SU-DHL-6 (cell line): ENCODE results near the gene PIGK.

Source experiments
- H2AFZ ChIP-seq: fragments of 200-600 bp; sonication (generic); 2 replicates; pipeline ENCODE4 v1.6.1; 2014; ENCODE audit warnings: low read depth, mild to moderate bottlenecking, moderate library complexity, mixed read lengths, antibody characterized with exemption, low read length; ENCODE audit not compliant: severe bottlenecking
- H3F3A ChIP-seq: fragments of 200-600 bp; shearing (Covaris generic); 2 replicates; pipeline ENCODE4 v1.6.0; 2016; ENCODE audit warnings: antibody characterized with exemption, mild to moderate bottlenecking; ENCODE audit not compliant: insufficient read depth
- H3K27ac ChIP-seq: fragments of 200-600 bp; sonication (generic); 2 replicates; pipeline ENCODE4 v1.5.1; 2016; ENCODE audit warnings: low read depth, mild to moderate bottlenecking, low read length, moderate library complexity, mixed read lengths
- H3K27me3 ChIP-seq: fragments of 200-600 bp; sonication (generic), shearing (Covaris generic); 2 replicates; pipeline ENCODE4 v1.6.0; 2014; ENCODE audit warnings: mild to moderate bottlenecking, low read length
- H3K36me3 ChIP-seq: fragments of 200-600 bp; sonication (generic); 2 replicates; pipeline ENCODE4 v1.6.1; 2014; ENCODE audit warnings: mild to moderate bottlenecking, low read length, mixed read lengths
- H3K4me2 ChIP-seq: fragments of 300-600, 200-600 bp; shearing (Covaris generic), sonication (generic); 2 replicates; pipeline ENCODE4 v1.6.0; 2014; ENCODE audit warnings: low read length, low read depth, mild to moderate bottlenecking; ENCODE audit not compliant: poor library complexity, severe bottlenecking
- H3K4me3 ChIP-seq: fragments of 200-600 bp; sonication (generic); 2 replicates; pipeline ENCODE4 v1.5.1; 2014; ENCODE audit warnings: antibody characterized with exemption, low read length, mild to moderate bottlenecking, mixed read lengths; ENCODE audit not compliant: insufficient read depth, poor library complexity, severe bottlenecking
- H3K79me2 ChIP-seq: fragments of 200-600 bp; sonication (generic); 2 replicates; pipeline ENCODE4 v1.6.1; 2014; ENCODE audit warnings: mild to moderate bottlenecking, low read length, moderate library complexity; ENCODE audit not compliant: insufficient read depth
- H3K9ac ChIP-seq: fragments of 200-600 bp; sonication (generic); 2 replicates; pipeline ENCODE4 v1.7.0; 2014; ENCODE audit warnings: mild to moderate bottlenecking, low read length
- H3K9me2 ChIP-seq: fragments of 200-600 bp; sonication (generic); replicated peaks from 2 replicates; pipeline ENCODE4 v1.6.1; 2014; ENCODE audit warnings: low read length; ENCODE audit not compliant: insufficient read depth
- H3K9me3 ChIP-seq: fragments of 200-600 bp; sonication (generic); 2 replicates; pipeline ENCODE4 v1.6.1; 2014; ENCODE audit warnings: low read length, mixed read lengths; ENCODE audit not compliant: insufficient read depth
- H4K20me1 ChIP-seq: fragments of 200-600 bp; sonication (generic); 2 replicates; pipeline ENCODE4 v1.6.1; 2014; ENCODE audit warnings: low read depth, mild to moderate bottlenecking, antibody characterized with exemption, low read length, moderate library complexity, mixed read lengths
- CTCF ChIP-seq: fragments of 200-600 bp; sonication (generic); IDR thresholded peaks from one replicate; pipeline ENCODE4 v1.5.1; 2017; ENCODE audit warnings: antibody characterized with exemption, mild to moderate bottlenecking, low read length, moderate library complexity; ENCODE audit not compliant: insufficient read depth, poor library complexity, severe bottlenecking
- EZH2phosphoT487 ChIP-seq: fragments of 200-600 bp; sonication (generic), shearing (Covaris generic); conservative IDR thresholded peaks from 2 replicates; pipeline ENCODE4 v1.6.1; 2018; ENCODE audit warnings: mild to moderate bottlenecking, antibody characterized with exemption, low read length, moderate library complexity, mixed read lengths

The PIGK gene

GRCh38 chr1:77085109-77085508 lies 134.1 kb downstream of the PIGK start:
- no peak for TF ChIP-seq EZH2phosphoT487
- no peak for TF ChIP-seq CTCF
- no peaks in the 10 kb centered on the region for H4K20me1 ChIP-seq
- no peak overlapping the region for H3K9ac ChIP-seq
- no peaks in the 10 kb centered on the region for H3K27me3 ChIP-seq
- no peaks in the 10 kb centered on the region for H3K9me3 ChIP-seq
- no peaks in the 10 kb centered on the region for H3F3A ChIP-seq
- no peak overlapping the region for H3K4me3 ChIP-seq
- H3K36me3 ChIP-seq: no peaks in the 10 kb centered on the region
- H3K4me2 ChIP-seq: no peak overlapping the region
- no peaks in the 10 kb centered on the region for H3K9me2 ChIP-seq
- H3K79me2 ChIP-seq: no peaks in the 10 kb centered on the region
- H3K27ac ChIP-seq: no peak overlapping the region
- H2AFZ ChIP-seq: no peak overlapping the region

- no peak for TF ChIP-seq CTCF
- no peak for TF ChIP-seq EZH2phosphoT487
- no peak overlapping the region for H3K27ac ChIP-seq
- no peak overlapping the region for H3K4me2 ChIP-seq
- H3K9me2 ChIP-seq: no peaks in the 10 kb centered on the region
- no peaks in the 10 kb centered on the region for H3K36me3 ChIP-seq
- H3K9ac ChIP-seq: no peak overlapping the region
- H2AFZ ChIP-seq: no peak overlapping the region
- H3F3A ChIP-seq: no peaks in the 10 kb centered on the region
- H3K27me3 ChIP-seq: no peaks in the 10 kb centered on the region
- no peaks in the 10 kb centered on the region for H3K9me3 ChIP-seq
- H3K4me3 ChIP-seq: no peak overlapping the region
- H3K79me2 ChIP-seq: no peaks in the 10 kb centered on the region
- H4K20me1 ChIP-seq: no peaks in the 10 kb centered on the region
Measured at GRCh38 chr1:77084457-77084856, 134.8 kb downstream of the PIGK start.

GRCh38 chr1:77081834-77082233 lies 137.4 kb downstream of the PIGK start:
- H3K36me3 ChIP-seq: no peaks in the 10 kb centered on the region
- no peak overlapping the region for H2AFZ ChIP-seq
- no peaks in the 10 kb centered on the region for H3K9me2 ChIP-seq
- H3F3A ChIP-seq: no peaks in the 10 kb centered on the region
- no peaks in the 10 kb centered on the region for H4K20me1 ChIP-seq
- H3K79me2 ChIP-seq: no peaks in the 10 kb centered on the region
- H3K4me2 ChIP-seq: no peak overlapping the region
- TF ChIP-seq CTCF (no peak), EZH2phosphoT487 (no peak)
- H3K9me3 ChIP-seq: no peaks in the 10 kb centered on the region
- H3K27me3 ChIP-seq: no peaks in the 10 kb centered on the region
- no peak overlapping the region for H3K4me3 ChIP-seq
- H3K9ac ChIP-seq: no peak overlapping the region
- no peak overlapping the region for H3K27ac ChIP-seq

GRCh38 chr1:77076759-77077158 lies 142.5 kb downstream of the PIGK start:
- Histone ChIP-seq H3K4me2 (no peak overlapping the region), H3F3A (no peaks in the 10 kb centered on the region), H2AFZ (no peak overlapping the region), H3K4me3 (no peak overlapping the region), H3K9ac (no peak overlapping the region), H3K9me2 (no peaks in the 10 kb centered on the region), H3K9me3 (no peaks in the 10 kb centered on the region), H4K20me1 (no peaks in the 10 kb centered on the region), H3K36me3 (no peaks in the 10 kb centered on the region), H3K79me2 (no peaks in the 10 kb centered on the region), H3K27me3 (no peaks in the 10 kb centered on the region), H3K27ac (no peak overlapping the region)
- TF ChIP-seq CTCF: no peak
- TF ChIP-seq EZH2phosphoT487: no peak
